Esophagus mucosa (tissue), 1 donor: Measurements from ENCODE around the gene ECHS1. TPM values are rescaled to one million over a fixed set of nuclear protein-coding genes. Genes with fewer than 3 reads are reported as not detected.
A peak's percentile ranks its signal among the peaks of the same experiment; 100 is the strongest.

Source experiments
- ATAC-seq: fragments of 200-7000 bp; cut with Tn5 transposase; one replicate; pipeline ENCODE4 v1.9.1; 2020
- total RNA-seq: library from RNA; stranded (reverse); gene quantifications from one replicate; pipeline ENCODE4 v1.2.4, GENCODE V29; 2023
- donor health status: DM: yes; HTN: yes; CAD: no.

ECHS1 gene
- total RNA-seq, 1 donor from 2014 or later, result 79.5 TPM

GRCh38 chr10:133357285-133358161, 15.6 kb downstream of the ECHS1 start, which contains the start of gene FUOM:
Gene FUOM, minus strand, starts transcription at chr10:133358019. Its CDS starts 12 bp downstream, at chr10:133358007.
- peak; percentile 70 for ATAC-seq

GRCh38 chr10:133356549-133357284, 16.4 kb downstream of the ECHS1 start:
- peak; percentile 17 for ATAC-seq

- no peak for ATAC-seq
These were observed 17.2 kb downstream of the ECHS1 start for GRCh38 chr10:133355991-133356390.

- ATAC-seq, result no peak
These were observed 17.9 kb downstream of the ECHS1 start for GRCh38 chr10:133355266-133355665.

GRCh38 chr10:133354672-133355240, 18.4 kb downstream of the ECHS1 start:
- no peak for ATAC-seq

GRCh38 chr10:133353988-133354605, 19.1 kb downstream of the ECHS1 start:
- no peak for ATAC-seq

- ATAC-seq, result peak; percentile 42
These were observed 19.8 kb downstream of the ECHS1 start for GRCh38 chr10:133353202-133353959.

- no peak for ATAC-seq
These were observed 21.5 kb downstream of the ECHS1 start for GRCh38 chr10:133351408-133352318.

- no peak for ATAC-seq
These were observed 22.2 kb downstream of the ECHS1 start for GRCh38 chr10:133350950-133351329.

GRCh38 chr10:133350283-133350949, 22.7 kb downstream of the ECHS1 start:
- no peak for ATAC-seq

GRCh38 chr10:133349577-133350011, 23.6 kb downstream of the ECHS1 start:
- ATAC-seq, result no peak

- ATAC-seq, result no peak
These were observed 24.0 kb downstream of the ECHS1 start for GRCh38 chr10:133349160-133349568.

GRCh38 chr10:133347710-133348517, 25.2 kb downstream of the ECHS1 start:
- ATAC-seq, result no peak

- no peak for ATAC-seq
These were observed 26.7 kb downstream of the ECHS1 start for GRCh38 chr10:133346413-133346812.

GRCh38 chr10:133344236-133344635, 28.9 kb downstream of the ECHS1 start:
- no peak for ATAC-seq

- no peak for ATAC-seq
These were observed 29.6 kb downstream of the ECHS1 start for GRCh38 chr10:133343558-133343957.

GRCh38 chr10:133342942-133343341, 30.2 kb downstream of the ECHS1 start:
- ATAC-seq, result no peak

GRCh38 chr10:133341983-133342382, 31.2 kb downstream of the ECHS1 start:
- ATAC-seq, result no peak

- ATAC-seq, result peak; percentile 11
These were observed 33.3 kb downstream of the ECHS1 start for GRCh38 chr10:133339708-133340380.
